Coronary artery (tissue), 2 donors: Measurements from ENCODE around the gene STK32B.
"Not testable (repeated sequence)": the region's sequence is repeated elsewhere in the genome, so short reads cannot be mapped to it uniquely, and the experiment has no call there.

Experiments used
- DNase-seq: peaks from one replicate; pipeline ENCODE4 v3.0.0-alpha.2; 2017; ENCODE audit warnings: low spot score
- H3K27ac ChIP-seq, 2 donors: fragments of 200-600 bp; sonication (generic); one replicate each; pipeline ENCODE4 v1.5.1; 2016 to 2019
- H3K4me3 ChIP-seq: fragments of 200-600 bp; sonication (generic); 2 replicates; pipeline ENCODE4 v1.5.1; 2016; ENCODE audit warnings: mild to moderate bottlenecking, moderate library complexity
- CTCF ChIP-seq: fragments of 200-600 bp; sonication (generic); IDR thresholded peaks from one replicate; pipeline ENCODE4 v1.5.1; 2019; ENCODE audit warnings: antibody characterized with exemption

The STK32B gene

GRCh38 chr4:5051278-5052203, at the start of gene STK32B:
STK32B (plus strand) TSS chr4:5051480.
- DNase-seq: peak; percentile 73
- Histone ChIP-seq H3K4me3 (peak within 1 kb of the TSS; percentile 79), H3K27ac (peak within 1 kb of the TSS in 1 of 2 donors; percentile 7)
- no peak for TF ChIP-seq CTCF

- H3K27ac ChIP-seq, H3K4me3 ChIP-seq, DNase-seq: not testable (repeated sequence)
Measured at GRCh38 chr4:5001641-5002040, 49.6 kb upstream of the STK32B start.

DNA sequence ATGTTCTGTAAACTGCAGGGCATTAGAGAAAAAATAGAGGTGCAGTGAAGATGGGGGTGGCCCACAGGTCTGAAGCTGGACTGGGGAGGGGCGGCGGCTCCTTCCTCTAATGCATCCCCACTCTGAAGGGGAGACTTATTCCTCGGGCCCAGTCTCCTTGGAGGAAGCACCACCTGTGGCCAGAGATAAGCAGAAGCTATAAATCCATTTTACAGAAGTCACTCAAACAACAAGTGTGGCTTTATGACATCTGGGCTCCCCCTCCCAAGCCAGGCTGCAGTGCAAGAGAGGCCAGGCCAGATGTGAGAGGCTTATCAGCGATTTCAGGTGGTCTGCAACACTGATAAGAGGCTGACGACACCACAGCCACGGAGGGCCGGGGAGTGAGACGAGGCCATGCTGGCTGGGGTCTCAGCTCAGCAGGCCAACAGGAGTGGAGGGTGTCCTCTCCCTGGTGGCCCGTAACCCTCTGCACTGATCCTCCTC, 47.9 kb upstream of the STK32B start:
- H3K4me3 ChIP-seq: no peak overlapping the region
- no peak for DNase-seq
- H3K27ac ChIP-seq: no peak overlapping the region
- TF ChIP-seq CTCF: no peak

GRCh38 chr4:5003918-5004317, 47.4 kb upstream of the STK32B start:
- no peak for DNase-seq
- TF ChIP-seq CTCF: no peak

DNA sequence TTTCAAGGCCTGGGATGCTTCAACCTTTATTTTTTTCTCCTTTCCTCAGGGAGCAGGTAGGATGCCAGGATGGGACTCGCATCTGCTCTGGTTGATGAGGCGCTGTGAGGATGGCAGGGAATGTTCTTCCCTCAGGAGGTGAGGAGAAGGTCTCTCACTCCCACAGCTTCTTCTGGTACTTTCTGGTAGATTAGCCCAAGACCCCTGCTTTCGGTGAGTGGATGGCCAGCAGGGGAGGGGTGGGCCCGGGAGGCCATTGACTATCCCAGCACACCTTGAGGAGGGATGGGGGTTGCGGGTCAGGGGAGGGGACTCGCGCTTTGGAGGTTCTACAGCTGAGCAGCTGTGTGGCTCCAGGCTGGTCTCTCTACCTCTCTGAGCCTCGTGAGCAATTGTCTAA, 46.8 kb upstream of the STK32B start:
- Histone ChIP-seq H3K27ac (no peak overlapping the region), H3K4me3 (no peak overlapping the region)
- TF ChIP-seq CTCF: no peak
- DNase-seq: peak; percentile 61

More at GRCh38 chr4:5003918-5004317, 47.4 kb upstream of the STK32B start:
- H3K4me3 ChIP-seq: no peak overlapping the region
- H3K27ac ChIP-seq: no peak overlapping the region

DNA sequence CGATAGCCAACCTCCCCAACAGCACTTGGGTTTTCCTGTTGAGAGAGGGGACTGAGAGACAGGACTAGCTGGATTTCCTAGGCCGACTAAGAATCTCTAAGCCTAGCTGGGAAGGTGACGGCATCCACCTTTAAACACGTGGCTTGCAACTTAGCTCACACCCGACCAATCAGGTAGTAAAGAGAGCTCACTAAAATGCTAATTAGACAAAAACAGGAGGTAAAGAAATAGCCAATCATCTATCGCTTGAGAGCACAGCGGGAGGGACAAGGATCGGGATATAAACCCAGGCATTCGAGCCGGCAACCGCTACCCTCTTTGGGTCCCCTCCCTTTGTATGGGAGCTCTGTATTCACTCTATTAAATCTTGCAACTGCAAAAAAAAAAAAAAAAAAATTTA, 44.3 kb upstream of the STK32B start:
- not testable (repeated sequence) for H3K4me3 ChIP-seq, DNase-seq, H3K27ac ChIP-seq

DNA sequence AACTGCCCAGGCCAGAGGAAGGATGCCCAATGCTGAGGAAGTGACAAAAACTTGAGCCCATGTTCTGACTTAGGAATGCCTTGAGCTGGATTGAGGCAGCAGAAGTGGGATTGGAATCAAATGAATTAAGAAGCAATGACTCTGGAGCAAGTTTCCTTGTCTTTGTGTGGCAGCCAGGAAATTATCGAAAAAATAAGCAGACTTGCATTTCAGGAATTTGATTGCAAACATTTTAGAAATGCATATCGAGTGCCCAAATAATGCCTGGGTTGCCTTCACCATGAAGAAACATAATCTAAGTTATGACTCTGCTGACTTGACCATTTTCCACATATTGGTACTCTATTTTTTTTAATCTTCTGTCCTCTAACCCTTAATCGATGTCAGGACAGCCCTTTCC, 41.5 kb upstream of the STK32B start:
- Histone ChIP-seq H3K4me3 (no peak overlapping the region), H3K27ac (no peak overlapping the region)
- no peak for DNase-seq
- no peak for TF ChIP-seq CTCF

- Histone ChIP-seq H3K27ac (no peak overlapping the region), H3K4me3 (no peak overlapping the region)
- TF ChIP-seq CTCF: no peak
- DNase-seq: no peak
Measured at GRCh38 chr4:5010984-5011383, 40.3 kb upstream of the STK32B start.
